IPS DF 19.7 (cell line): ENCODE results near the gene ATP2C2.
"Not testable (repeated sequence)": the region's sequence is repeated elsewhere in the genome, so short reads cannot be mapped to it uniquely, and the experiment has no call there.

Experiments used
- DNase-seq: peaks from one replicate; pipeline ENCODE4 v3.0.0-alpha.2; 2013; ENCODE audit warnings: low read depth, low spot score

The ATP2C2 gene, protein sequence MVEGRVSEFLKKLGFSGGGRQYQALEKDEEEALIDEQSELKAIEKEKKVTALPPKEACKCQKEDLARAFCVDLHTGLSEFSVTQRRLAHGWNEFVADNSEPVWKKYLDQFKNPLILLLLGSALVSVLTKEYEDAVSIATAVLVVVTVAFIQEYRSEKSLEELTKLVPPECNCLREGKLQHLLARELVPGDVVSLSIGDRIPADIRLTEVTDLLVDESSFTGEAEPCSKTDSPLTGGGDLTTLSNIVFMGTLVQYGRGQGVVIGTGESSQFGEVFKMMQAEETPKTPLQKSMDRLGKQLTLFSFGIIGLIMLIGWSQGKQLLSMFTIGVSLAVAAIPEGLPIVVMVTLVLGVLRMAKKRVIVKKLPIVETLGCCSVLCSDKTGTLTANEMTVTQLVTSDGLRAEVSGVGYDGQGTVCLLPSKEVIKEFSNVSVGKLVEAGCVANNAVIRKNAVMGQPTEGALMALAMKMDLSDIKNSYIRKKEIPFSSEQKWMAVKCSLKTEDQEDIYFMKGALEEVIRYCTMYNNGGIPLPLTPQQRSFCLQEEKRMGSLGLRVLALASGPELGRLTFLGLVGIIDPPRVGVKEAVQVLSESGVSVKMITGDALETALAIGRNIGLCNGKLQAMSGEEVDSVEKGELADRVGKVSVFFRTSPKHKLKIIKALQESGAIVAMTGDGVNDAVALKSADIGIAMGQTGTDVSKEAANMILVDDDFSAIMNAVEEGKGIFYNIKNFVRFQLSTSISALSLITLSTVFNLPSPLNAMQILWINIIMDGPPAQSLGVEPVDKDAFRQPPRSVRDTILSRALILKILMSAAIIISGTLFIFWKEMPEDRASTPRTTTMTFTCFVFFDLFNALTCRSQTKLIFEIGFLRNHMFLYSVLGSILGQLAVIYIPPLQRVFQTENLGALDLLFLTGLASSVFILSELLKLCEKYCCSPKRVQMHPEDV

DNA sequence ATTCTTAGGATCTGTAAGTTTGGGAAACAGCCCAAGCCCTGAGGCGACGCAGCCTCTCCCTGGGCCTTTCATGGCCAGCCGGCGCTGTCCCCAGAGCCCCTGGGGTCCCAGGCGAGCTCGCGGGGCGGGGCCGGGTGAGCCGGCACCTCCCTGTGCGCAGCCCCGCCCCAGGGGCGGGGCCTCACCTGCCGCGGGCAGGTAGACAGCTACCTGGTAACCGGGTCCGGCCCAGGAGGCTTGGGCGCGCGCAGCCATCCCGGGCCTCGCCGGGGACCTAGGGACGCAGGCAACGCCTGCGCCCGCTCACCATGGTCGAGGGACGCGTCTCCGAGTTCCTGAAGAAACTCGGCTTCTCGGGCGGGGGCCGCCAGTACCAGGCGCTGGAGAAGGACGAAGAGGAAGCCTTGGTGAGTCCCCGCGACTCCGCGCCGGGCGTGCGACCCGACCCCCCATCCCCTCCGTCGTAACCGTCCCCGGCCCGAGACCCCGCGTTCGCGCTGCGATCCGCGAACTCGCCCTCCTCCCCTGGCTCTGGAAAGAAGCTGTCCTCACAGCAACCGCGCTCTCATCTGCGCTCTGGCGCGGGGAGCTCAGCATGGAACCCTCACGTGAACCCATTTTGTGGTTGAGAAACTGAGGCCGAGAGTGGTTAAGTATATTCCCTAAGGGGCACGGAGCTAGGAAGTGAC lies at the start of gene ATP2C2:
ATP2C2 (plus strand) TSS at position 231 of the 689 bp plus-strand sequence; CDS start at position 309, 78 bp downstream.
- DNase-seq = no peak

DNA sequence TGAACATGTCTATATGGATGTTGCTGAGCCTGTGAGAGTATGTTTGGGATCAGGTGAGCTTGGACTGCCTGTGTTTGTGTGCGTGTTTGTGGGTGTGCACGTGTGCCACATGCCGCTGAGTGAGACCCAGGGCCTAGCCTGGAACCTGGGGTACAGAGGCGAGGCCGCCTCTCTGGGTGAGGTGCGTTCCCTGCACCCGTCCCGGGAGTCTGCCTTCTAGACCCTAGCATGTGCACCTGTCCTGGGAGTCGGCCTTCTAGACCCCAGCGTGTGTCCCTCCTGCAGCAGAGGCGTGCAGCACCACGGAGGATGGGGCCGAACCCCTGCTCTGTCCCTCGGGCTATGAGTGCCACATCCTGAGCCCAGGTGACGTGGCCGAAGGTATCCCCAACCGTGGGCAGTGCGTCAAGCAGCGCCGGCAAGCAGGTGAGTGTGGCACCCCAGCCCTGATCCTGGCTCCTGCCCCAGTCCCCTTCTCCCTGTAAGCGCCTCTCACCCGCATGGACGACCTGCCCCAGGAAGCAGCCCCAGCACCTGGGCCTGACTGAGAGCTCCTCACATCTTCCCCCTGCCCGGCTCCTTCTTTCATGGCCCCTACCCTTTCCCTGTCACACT lies 49.1 kb upstream of the ATP2C2 start:
- DNase-seq = no peak

DNA sequence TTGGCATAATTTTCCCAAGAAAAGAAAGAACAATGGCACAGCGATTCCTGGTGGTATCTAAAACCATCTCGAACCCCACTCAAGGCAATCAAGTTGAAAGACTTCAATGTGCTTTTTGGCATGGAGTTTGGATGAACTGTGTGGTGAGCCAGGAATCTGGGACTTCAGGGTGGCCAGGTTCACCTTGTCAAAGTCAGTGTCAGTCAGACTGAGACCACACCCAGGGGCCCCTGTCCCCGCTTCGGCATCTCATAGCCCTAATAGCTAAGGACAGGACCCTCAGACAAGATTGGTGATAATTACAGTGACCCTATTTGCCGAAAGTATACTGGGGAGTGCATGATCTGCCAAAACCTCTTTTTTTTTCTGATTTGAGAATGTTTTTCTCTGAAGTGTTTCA lies 47.8 kb upstream of the ATP2C2 start:
- DNase-seq = no peak

DNA sequence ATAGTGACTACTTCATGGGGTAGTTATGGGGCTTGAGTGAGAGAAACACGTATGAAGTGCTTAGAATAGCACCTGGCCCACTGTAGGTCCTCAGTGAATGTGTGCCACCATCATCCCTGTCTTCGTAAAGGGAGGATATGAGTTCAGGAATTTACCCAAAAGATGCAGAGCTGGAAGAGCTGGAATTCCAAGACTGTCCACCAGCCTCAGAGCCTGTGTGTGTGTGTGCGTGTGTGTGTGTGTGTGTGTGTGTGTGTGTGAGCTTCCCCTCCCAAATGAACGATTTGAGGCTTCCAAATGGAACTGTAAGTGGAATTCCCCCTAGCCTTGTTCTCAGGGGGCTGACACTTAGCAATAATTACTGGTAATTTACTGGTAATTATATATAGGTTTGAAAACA lies 46.4 kb upstream of the ATP2C2 start:
- no peak for DNase-seq

DNA sequence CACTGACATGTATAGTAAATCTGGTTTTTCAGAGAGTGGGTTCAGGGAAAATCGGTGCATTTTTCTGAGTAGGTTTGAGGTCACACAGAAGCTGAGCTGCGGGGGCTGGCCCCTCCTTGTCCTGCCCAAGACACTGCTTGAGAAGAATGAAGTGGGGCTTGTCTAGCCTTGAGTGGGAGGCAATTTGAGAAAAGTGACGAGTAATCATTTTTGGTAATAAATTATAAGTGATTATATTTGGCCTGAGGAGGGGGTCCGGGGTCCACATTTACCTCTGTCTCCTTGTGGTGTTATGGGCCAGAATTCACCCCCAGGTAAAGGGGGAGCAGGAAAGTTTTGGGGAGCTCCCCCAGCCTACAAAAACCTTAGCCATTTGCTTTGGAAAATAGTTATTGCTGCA lies 45.6 kb upstream of the ATP2C2 start:
- no peak for DNase-seq

DNA sequence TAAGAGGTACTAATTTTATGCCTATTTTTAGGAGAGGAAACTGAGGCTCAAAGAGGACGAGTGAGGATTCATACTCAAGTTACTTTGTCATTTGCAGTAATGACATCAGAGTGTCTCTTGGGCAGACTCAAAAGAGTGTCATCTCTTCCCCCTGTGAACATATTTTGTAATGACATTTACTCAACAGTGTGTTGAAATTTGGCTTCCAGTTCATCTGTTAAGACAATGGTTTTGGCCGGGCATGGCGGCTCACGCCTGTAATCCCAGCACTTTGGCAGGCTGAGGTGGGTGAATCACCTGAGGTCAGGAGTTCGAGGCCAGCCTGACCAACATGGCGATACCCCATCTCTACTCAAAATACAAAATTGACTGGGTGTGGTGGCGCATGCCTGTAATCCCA lies 44.7 kb upstream of the ATP2C2 start:
- no peak for DNase-seq

DNA sequence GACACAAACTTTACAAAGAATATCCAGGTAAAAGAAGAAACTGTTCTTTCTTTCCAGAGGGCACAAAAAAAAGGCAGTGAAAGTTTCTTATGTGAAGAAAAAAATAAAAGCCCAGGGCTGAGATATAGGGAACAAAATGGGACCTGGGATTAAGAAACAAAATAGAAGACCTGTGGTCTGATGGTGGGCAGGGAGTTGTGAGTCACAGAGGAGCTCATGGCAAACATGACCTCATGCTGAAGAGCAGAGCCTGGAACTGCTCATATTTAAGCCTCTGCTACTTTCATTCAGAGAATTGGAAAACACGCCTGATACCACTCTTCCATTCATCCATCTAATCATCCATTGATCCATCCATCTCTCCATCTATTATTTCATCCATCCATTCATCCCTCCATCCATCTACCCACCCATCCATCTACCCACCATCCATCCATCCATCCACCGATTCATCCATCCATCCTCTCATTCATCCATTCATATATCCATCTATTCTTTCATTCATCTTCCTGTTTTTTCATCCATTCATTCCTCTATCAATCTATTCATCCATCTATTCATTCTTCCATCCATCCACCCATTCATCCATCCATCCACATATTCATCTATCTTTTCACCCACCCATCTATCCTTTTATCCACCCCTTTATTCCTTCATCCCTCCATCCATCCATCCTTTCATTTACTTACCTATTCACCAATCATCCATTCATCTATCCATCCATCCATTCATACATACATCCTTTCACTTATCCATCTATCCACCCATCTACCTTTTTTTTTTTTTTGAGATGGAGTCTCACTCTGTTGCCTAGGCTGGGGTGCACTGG lies 43.7 kb upstream of the ATP2C2 start:
- no peak for DNase-seq

DNA sequence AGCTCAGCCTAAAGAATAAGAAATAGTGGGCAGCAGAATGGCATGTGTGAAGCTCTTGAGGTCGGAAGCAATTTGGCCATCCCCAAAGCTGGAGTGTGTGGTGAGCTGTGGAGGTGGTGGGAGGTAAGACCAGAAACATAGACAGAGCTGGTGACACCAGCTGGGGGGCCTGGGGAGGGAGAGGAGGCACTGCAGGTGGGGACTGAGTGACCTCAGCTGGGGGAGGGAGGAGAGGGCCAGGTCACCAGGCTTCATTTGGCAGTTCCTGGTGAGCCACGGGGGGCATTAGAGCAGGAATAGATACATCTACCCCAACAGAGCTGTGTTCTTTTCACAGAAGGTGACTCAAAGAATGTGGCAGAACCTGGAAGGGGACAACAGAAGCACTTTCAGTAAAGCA lies 41.8 kb upstream of the ATP2C2 start:
- no peak for DNase-seq

DNA sequence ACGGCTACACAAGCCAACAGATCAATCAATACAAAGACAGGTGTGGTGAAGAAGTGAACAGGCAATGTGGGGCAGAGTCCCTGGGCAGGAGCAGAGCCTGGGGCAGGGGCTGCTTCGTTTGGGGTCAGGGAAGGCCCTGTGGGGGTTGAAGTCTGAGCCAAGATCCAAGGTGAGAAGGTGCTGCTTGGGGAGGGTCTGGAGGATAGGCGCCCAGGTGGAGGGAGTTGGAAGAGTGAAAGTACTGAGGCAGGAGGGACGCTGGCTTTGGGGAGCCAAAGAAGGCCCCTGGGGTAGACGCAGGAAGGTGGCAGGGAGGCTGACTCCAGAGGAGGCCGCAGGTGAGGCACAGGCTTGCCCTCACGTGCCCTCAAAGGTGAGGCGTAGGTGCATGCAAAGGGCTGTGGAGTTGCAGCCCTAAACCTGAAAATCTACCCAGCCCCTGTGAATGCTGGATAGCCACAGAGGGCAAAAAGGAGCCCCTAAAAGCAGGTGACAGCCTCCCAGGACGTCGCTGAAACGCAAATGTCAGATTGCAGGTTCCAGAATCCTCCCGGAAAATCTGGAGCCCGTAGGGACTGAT lies 40.3 kb upstream of the ATP2C2 start:
- DNase-seq = no peak

DNA sequence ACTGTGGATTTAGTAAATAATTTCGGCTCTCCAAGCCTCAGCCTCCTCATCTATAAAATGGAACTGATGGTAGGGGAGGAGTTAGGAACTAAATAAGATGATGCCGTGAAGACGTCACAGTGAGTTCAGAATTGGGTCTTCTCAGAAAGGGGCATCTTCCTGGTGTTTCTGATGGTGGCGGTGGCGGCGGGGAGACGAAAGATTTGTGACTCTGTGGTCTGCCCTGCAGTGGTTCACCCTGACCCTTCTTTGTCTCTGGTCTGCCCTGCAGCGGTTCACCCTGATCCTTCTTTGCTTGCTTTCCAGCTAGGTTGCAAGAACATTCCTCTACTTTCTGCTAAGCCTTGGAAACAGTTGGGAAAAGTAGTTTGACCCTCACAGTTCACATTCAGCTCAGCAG lies 39.3 kb upstream of the ATP2C2 start:
- DNase-seq = no peak

DNA sequence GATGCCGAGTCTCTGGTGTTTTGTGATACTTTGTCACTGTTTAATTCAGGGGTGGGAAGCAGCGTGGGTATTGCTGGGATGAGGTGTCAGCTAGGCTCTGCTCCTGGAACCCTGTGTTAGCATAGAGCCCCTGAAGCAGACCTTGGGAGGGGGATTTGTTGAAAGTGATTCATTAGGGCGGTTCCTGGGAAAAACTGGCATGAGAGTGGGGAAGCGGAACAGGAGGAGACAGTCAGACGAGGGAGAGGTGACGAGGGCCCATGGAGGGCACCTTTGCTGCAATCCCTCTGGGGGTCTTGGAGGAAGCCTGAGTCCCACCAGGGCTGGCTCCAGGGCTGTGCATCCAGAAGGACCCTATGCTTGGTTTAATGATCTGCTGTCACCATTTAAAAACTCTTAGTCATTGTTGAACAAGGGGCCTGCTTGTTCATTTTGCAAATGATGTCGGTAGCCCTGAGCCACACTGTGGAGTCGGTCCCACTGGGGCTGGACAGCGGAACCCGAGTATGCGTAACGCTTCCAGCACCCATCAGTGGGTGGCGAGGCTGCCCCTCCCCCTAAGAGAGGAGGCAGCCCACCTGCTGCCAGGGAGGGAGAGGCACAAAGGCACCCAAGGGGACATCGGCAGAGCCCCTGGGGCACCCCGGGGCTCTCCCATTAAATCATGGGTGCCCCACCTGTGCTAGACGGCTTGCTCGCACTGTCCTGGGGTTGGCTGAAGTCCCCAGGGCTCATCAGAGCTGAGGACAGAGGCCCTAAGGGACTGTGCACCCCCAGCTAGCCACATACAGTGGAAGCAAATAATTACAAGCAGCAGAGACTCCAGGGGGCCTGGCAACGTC lies 38.3 kb upstream of the ATP2C2 start:
- no peak for DNase-seq

DNA sequence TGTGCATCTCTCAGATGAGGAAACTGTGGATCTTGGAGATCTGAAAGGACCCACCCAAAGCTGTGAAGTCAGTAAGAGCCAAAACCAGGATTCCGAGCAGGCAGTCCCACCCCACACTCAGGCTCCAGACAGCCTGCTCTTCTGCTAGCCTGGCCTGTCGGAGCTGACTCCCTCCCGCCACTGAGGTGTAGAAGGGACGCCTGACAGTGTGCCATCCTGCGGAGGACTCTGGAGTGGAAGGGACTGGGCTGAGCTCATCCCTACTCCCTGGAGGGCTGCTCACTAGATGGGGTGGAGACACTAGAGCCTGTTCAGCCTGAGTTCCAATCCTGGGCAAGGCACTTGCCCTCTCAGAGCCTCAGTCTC lies 37.7 kb upstream of the ATP2C2 start:
- DNase-seq = no peak

DNA sequence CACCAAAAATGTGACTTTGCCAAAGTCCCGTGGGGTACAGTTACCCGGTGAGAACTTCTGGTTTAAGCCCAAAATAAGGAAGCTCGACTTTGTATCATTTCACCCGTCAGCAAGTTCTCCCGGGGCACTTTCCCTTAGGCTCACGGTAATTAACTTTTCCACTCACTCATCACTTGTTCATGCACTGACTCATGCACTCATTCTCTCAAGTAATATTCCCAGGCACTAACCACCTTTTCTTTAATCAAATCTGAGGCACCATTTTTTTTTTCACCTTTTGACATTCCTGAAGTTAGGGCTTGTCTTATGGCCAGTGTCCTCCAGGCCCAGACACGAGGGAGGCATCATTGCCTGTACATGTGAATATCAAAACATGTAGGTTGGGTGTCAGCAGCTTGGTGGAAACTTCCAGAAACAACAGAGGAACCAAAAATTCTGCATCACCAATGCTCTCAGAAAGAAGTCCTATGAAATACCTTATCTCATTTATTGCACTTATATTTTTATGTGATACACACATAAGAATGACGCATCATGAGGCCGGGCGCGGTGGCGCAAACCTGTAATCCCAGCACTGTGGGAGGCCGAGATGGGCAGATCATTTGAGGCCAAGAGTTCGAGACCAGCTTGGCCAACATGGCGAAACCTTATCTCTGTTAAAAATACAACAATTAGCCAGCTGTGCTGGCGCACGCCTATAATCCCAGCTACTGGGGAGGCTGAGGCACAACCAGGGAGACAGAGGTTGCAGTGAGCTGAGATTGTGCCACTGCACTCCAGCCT lies 36.1 kb upstream of the ATP2C2 start:
- no peak for DNase-seq

DNA sequence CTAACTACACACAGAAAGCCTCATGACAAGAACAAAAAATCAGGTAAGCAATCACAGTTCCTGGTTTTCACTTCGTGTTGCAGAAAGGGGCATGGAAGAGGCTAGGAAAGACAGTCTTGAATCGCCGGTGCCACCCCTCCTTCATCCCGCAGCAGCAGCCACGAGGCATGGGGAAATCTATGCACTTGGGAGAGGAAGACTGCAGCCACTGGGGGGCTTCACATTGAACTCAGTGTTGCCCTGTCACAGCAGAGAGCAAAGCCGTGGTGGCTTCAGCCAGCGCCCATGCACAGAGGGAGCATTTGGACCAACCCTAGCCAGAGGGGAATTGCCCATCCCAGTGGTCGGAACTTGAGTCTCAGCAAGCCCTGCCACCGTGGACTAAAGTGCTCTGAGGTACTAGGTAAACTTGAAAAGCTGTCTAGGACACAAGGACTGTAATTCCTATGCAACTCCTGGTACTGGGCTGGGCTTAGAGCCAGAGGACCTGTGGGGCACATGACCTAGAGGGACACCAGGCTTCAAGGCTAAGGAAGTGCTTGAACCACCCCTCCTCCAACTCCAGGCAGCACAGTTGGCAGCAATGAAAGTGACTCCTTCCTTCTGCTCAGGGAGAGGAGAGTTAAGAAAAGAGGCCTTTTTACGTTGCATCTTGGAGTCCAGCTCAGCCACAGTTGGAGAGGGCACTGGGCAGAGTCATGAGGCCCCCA lies 35.2 kb upstream of the ATP2C2 start:
- DNase-seq = no peak

DNA sequence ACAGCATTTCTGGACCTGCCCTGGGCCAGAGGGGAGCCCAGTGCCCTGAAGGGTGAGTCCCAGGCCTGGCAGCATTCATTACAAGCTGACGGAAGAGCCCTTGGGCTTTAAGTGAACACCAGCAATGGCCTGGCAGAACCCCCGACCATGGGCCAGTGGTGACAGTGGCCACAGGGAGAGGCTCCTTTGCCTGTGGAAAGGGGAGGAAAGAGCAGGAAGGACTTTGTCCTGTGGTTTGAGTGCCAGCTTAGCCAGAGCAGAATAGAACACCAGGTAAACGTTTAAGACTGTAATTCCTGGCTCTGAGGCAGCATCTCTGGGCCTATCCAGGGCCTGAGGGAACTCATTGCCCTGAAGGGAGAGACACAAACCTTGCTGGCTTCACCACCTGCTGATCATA lies 34.3 kb upstream of the ATP2C2 start:
- no peak for DNase-seq

DNA sequence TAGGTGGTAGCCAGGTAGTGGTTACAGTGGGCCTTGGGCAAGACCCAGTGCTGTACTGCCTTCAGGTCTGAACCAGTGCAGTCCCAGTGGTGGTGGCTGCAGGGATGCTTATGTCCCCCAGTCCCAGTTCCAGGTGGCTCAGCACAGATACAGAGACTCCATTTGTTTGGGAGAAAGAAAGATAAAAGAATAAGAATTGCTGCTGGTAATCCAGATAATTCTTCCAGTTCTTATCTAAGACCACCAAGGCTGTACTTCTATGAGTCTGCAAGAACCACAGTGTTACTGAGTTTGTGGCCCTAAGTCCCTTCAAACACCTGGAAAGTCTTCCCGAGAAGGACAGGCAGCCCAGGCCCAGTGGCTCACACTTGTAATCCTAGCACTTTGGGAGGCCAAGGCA lies 33.9 kb upstream of the ATP2C2 start:
- no peak for DNase-seq

DNA sequence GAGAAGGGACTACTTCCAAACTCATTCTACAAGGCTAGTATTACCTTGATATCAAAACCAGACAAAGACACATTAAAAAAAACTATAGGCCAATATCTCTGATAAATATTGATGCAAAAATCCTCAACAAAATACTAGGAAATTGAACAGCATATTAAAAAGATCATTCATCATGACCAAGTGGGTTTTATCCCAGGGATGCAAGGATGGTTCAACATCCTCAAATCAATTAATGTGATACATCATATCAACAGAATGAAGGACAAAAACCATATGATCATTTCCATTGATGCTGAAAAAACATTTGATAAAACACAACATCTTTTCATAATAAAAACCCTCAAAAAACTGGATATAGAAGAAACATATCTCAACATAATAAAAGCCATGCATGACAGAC lies 31.1 kb upstream of the ATP2C2 start:
- not testable (repeated sequence) for DNase-seq

DNA sequence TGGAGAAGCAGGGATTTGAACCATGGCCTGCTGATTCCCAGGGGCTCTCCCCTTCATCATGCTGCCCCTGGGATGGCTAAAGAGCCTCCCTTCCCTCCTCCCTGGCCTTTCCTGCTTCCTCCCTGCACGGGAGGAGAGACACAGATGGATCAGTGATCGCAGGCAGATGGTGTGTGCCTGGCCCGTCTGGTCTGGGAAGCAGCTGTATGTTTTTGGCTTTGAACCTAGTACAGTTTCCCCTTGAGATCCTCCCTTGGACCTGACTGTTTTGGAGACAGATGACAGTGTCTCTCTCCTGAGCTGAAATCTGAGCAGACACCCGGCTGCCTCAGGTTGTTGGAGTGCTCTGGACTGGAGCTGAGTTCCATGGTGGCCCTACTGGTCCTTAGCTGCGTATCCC lies 29.0 kb upstream of the ATP2C2 start:
- no peak for DNase-seq
